ENCODE data around the gene CHMP4B. TPM values are rescaled to one million over a fixed set of nuclear protein-coding genes. Genes with fewer than 3 reads are reported as not detected.

CHMP4B gene
- total RNA-seq, 2 experiments from 2014 or later, result 44.2 to 49.3 TPM

- H3K4me1 Mint-ChIP-seq (ENCODE audit: low read depth), result no peaks in the 10 kb centered on the region
- POLR2A ChIA-PET, result no interaction called here
Measured at GRCh38 chr20:33765592-33765991, 45.6 kb upstream of the CHMP4B start.

GRCh38 chr20:33766686-33767085, 44.5 kb upstream of the CHMP4B start:
- ChIA-PET CTCF (no interaction called here), POLR2A (no interaction called here)
- ATAC-seq (ENCODE audit: poor library complexity), result no peak

More at GRCh38 chr20:33765592-33765991, 45.6 kb upstream of the CHMP4B start:
- peaks cover 28% of the 10 kb centered on the region for H3K36me3 Mint-ChIP-seq (ENCODE audit: low read depth)
- no peak overlapping the region for H3K27ac Mint-ChIP-seq
- H3K4me3 Mint-ChIP-seq, result no peak overlapping the region
- Histone ChIP-seq H3K4me1 (ENCODE audit: insufficient read depth, low read length) (no peaks in the 10 kb centered on the region), H3K4me3 (ENCODE audit: low read length) (no peak overlapping the region), H3K27me3 (ENCODE audit: control insufficient read depth in 1 of 2, insufficient read depth in 2 of 2, low read length in 2 of 2) (no peaks in the 10 kb centered on the region), H3K36me3 (ENCODE audit: insufficient read depth, low read length) (peaks cover 4% of the 10 kb centered on the region), H3K27ac (ENCODE audit: low read depth in 1 of 2, low read length in 2 of 2) (no peak overlapping the region), H3K9me3 (ENCODE audit: control insufficient read depth in 1 of 2, insufficient read depth in 1 of 2, low read length in 2 of 2) (no peaks in the 10 kb centered on the region)
- CTCF ChIA-PET, result no interaction called here
- H3K9me3 Mint-ChIP-seq, result no peaks in the 10 kb centered on the region
- no peak for ATAC-seq (ENCODE audit: poor library complexity)
- intact Hi-C loops (cut with DNase I, micrococcal nuclease), result no loop called here
- TF ChIP-seq CTCF (IDR thresholded peaks at IDR 0.05), result no peak
- no peaks in the 10 kb centered on the region for H3K27me3 Mint-ChIP-seq
- DNase-seq, result no peak

GRCh38 chr20:33767777-33768138, 43.4 kb upstream of the CHMP4B start:
- Histone ChIP-seq H3K4me3 (ENCODE audit: low read length) (no peak overlapping the region), H3K9me3 (ENCODE audit: control insufficient read depth in 1 of 2, insufficient read depth in 1 of 2, low read length in 2 of 2) (no peaks in the 10 kb centered on the region), H3K27me3 (ENCODE audit: control insufficient read depth in 1 of 2, insufficient read depth in 2 of 2, low read length in 2 of 2) (no peaks in the 10 kb centered on the region), H3K4me1 (ENCODE audit: insufficient read depth, low read length) (no peaks in the 10 kb centered on the region), H3K36me3 (ENCODE audit: insufficient read depth, low read length) (peaks cover 4% of the 10 kb centered on the region), H3K27ac (ENCODE audit: low read depth in 1 of 2, low read length in 2 of 2) (no peak overlapping the region)
- H3K9me3 Mint-ChIP-seq, result no peaks in the 10 kb centered on the region
- TF ChIP-seq CTCF (IDR thresholded peaks at IDR 0.05), result no peak
- DNase-seq (no peak), ATAC-seq (ENCODE audit: poor library complexity) (no peak)
- H3K36me3 Mint-ChIP-seq (ENCODE audit: low read depth), result peaks cover 32% of the 10 kb centered on the region
- intact Hi-C loops (cut with DNase I, micrococcal nuclease), result no loop called here
- H3K4me3 Mint-ChIP-seq, result no peak overlapping the region
- ChIA-PET CTCF (no interaction called here), POLR2A (no interaction called here)
- no peaks in the 10 kb centered on the region for H3K4me1 Mint-ChIP-seq (ENCODE audit: low read depth)
- H3K27me3 Mint-ChIP-seq, result no peaks in the 10 kb centered on the region
- no peak overlapping the region for H3K27ac Mint-ChIP-seq

More at GRCh38 chr20:33766686-33767085, 44.5 kb upstream of the CHMP4B start:
- no peak for DNase-seq
- no peak for TF ChIP-seq CTCF (IDR thresholded peaks at IDR 0.05)
- H3K27me3 Mint-ChIP-seq, result no peaks in the 10 kb centered on the region
- H3K27ac Mint-ChIP-seq, result no peak overlapping the region
- no peak overlapping the region for H3K4me3 Mint-ChIP-seq
- Histone ChIP-seq H3K27me3 (ENCODE audit: control insufficient read depth in 1 of 2, insufficient read depth in 2 of 2, low read length in 2 of 2) (no peaks in the 10 kb centered on the region), H3K36me3 (ENCODE audit: insufficient read depth, low read length) (peaks cover 4% of the 10 kb centered on the region), H3K4me1 (ENCODE audit: insufficient read depth, low read length) (no peaks in the 10 kb centered on the region), H3K27ac (ENCODE audit: low read depth in 1 of 2, low read length in 2 of 2) (no peak overlapping the region), H3K9me3 (ENCODE audit: control insufficient read depth in 1 of 2, insufficient read depth in 1 of 2, low read length in 2 of 2) (no peaks in the 10 kb centered on the region), H3K4me3 (ENCODE audit: low read length) (no peak overlapping the region)
- intact Hi-C loops (cut with DNase I, micrococcal nuclease), result no loop called here
- no peaks in the 10 kb centered on the region for H3K9me3 Mint-ChIP-seq
- no peaks in the 10 kb centered on the region for H3K4me1 Mint-ChIP-seq (ENCODE audit: low read depth)
- H3K36me3 Mint-ChIP-seq (ENCODE audit: low read depth), result peaks cover 31% of the 10 kb centered on the region
